Stimulated activated CD8-positive, alpha-beta memory T cell treated with anti-CD3 and anti-CD28 coated beads, Interleukin-7, amount 100 ng/mL, for 48 hours (primary cell): Measurements from ENCODE around the gene ELAVL3.
A peak's percentile ranks its signal among the peaks of the same experiment; 100 is the strongest.
"Not testable (repeated sequence)": the region's sequence is repeated elsewhere in the genome, so short reads cannot be mapped to it uniquely, and the experiment has no call there.

Source experiments
- DNase-seq, 2 donors: peaks; one replicate each; pipeline ENCODE4 v3.0.0-alpha.2; 2020; ENCODE audit warnings: low read depth in 1 of 2; ENCODE audit errors: extremely low read depth in 1 of 2

The ELAVL3 gene

GRCh38 chr19:11486661-11487503, 6.0 kb upstream of the ELAVL3 start:
- no peak for DNase-seq

- DNase-seq = no peak
Observed at GRCh38 chr19:11485245-11485837, 4.5 kb upstream of the ELAVL3 start.

GRCh38 chr19:11483366-11484111, 2.7 kb upstream of the ELAVL3 start:
- DNase-seq = no peak

- DNase-seq = peak; percentile 75 to 79
Observed at GRCh38 chr19:11482384-11483050, 1.7 kb upstream of the ELAVL3 start.

GRCh38 chr19:11481534-11482383, 913 bp upstream of the ELAVL3 start:
- peak; percentile 76 to 89 for DNase-seq

GRCh38 chr19:11479898-11480714, 740 bp downstream of the ELAVL3 start:
- no peak for DNase-seq

GRCh38 chr19:11479090-11479897, 1.6 kb downstream of the ELAVL3 start:
- DNase-seq = peak in 1 of 2 donors; percentile 17

- no peak for DNase-seq
Observed at GRCh38 chr19:11478167-11479089, 2.4 kb downstream of the ELAVL3 start.

- no peak for DNase-seq
Observed at GRCh38 chr19:11475861-11476260, 5.0 kb downstream of the ELAVL3 start.

GRCh38 chr19:11475343-11475742, 5.5 kb downstream of the ELAVL3 start:
- DNase-seq = not testable (repeated sequence)

GRCh38 chr19:11473725-11474124, 7.1 kb downstream of the ELAVL3 start:
- no peak for DNase-seq

GRCh38 chr19:11468266-11468845, 12.5 kb downstream of the ELAVL3 start:
- DNase-seq = not testable (repeated sequence)

- no peak for DNase-seq
Observed at GRCh38 chr19:11465600-11465999, 15.2 kb downstream of the ELAVL3 start.

GRCh38 chr19:11464333-11465265, 16.2 kb downstream of the ELAVL3 start:
- DNase-seq = no peak

- no peak for DNase-seq
Observed at GRCh38 chr19:11463391-11463790, 17.5 kb downstream of the ELAVL3 start.

GRCh38 chr19:11461453-11461852, 19.4 kb downstream of the ELAVL3 start:
- DNase-seq = no peak
